ENCODE results near the gene RASL12. TPM values are rescaled to one million over a fixed set of nuclear protein-coding genes. Genes with fewer than 3 reads are reported as not detected.

RASL12 gene
- polyA plus RNA-seq, 3 donors: not detected

DNA sequence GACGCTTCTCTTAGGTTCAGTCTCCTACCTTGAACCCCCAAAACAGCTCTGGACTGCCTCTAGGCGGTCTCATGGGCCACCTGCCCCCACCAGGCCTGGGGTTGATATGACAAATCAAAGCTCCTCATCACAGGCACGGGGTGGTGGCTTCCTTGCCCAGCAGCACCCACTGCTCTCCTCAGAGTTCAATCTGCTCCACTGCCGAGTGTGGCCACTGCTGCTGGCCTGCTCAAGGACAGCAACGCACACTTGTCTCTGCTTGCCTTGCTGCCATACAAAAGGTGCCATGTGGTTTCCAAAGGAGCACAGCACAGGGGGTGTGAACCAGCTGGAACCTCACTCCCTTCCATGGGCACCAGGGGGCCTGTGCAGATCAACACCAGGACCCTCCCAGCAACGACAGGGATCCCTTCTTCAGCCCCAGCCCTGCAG is 18.9 kb upstream of the RASL12 start:
- no peaks in the 10 kb centered on the region for H4K20me1 ChIP-seq (ENCODE audit: insufficient read depth, low read length)
- peaks cover 13 to 40% (median 20%) of the 10 kb centered on the region in 3 donors for H3K27me3 Mint-ChIP-seq (ENCODE audit: low read depth in 3 of 3)
- no peak overlapping the region for H3K4me3 ChIP-seq (replicated peaks in 1 of 3; ENCODE audit: low read depth in 2 of 3, low read length in 3 of 3)
- no peak overlapping the region for H2AFZ ChIP-seq (ENCODE audit: insufficient read depth, low read depth, low read length, poor library complexity, severe bottlenecking)
- H3K27me3 ChIP-seq (ENCODE audit: control insufficient read depth in 2 of 2, insufficient read depth in 2 of 2, low read length in 2 of 2): peaks cover 0 to 12% of the 10 kb centered on the region in 2 donors
- DNase-seq: no peak
- no peak overlapping the region for H3K27ac ChIP-seq (ENCODE audit: low read depth in 1 of 2, low read length in 2 of 2)
- no peaks in the 10 kb centered on the region for H3K4me1 ChIP-seq (ENCODE audit: control insufficient read depth in 1 of 2, insufficient read depth in 2 of 2, low read length in 2 of 2)
- H3K36me3 ChIP-seq (replicated peaks in 1 of 2; ENCODE audit: control insufficient read depth in 1 of 2, insufficient read depth in 2 of 2, low read length in 2 of 2): no peaks in the 10 kb centered on the region
- no peak overlapping the region for H3K4me2 ChIP-seq (replicated peaks; ENCODE audit: extremely low read depth, low read length, poor library complexity, severe bottlenecking)
- peaks cover 8% of the 10 kb centered on the region for H3K4me1 Mint-ChIP-seq
- no peak overlapping the region for H3K9ac ChIP-seq (ENCODE audit: insufficient read depth, low read length, poor library complexity, severe bottlenecking)
- no peaks in the 10 kb centered on the region for H3K9me3 ChIP-seq (replicated peaks in 1 of 2; ENCODE audit: control insufficient read depth in 1 of 2, insufficient read depth in 1 of 2, low read length in 2 of 2)
- no peaks in the 10 kb centered on the region for H3K9me3 Mint-ChIP-seq
- WGBS (ENCODE audit: insufficient coverage): 93% methylated on average over 5 of the region's 6 CpGs
- no peaks in the 10 kb centered on the region for H3K36me3 Mint-ChIP-seq
- H3K79me2 ChIP-seq (ENCODE audit: insufficient read depth, low read length): no peaks in the 10 kb centered on the region
- H3K27ac Mint-ChIP-seq: peak overlapping the region in 1 of 7 donors; percentile 2
- no peak overlapping the region for H3K4me3 Mint-ChIP-seq
- TF ChIP-seq, protein P1, sequence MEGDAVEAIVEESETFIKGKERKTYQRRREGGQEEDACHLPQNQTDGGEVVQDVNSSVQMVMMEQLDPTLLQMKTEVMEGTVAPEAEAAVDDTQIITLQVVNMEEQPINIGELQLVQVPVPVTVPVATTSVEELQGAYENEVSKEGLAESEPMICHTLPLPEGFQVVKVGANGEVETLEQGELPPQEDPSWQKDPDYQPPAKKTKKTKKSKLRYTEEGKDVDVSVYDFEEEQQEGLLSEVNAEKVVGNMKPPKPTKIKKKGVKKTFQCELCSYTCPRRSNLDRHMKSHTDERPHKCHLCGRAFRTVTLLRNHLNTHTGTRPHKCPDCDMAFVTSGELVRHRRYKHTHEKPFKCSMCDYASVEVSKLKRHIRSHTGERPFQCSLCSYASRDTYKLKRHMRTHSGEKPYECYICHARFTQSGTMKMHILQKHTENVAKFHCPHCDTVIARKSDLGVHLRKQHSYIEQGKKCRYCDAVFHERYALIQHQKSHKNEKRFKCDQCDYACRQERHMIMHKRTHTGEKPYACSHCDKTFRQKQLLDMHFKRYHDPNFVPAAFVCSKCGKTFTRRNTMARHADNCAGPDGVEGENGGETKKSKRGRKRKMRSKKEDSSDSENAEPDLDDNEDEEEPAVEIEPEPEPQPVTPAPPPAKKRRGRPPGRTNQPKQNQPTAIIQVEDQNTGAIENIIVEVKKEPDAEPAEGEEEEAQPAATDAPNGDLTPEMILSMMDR (IDR thresholded peaks at IDR 0.05): no peak
- intact Hi-C loops (cut with micrococcal nuclease): loop anchor here in 1 of 2 donors (10.0 kb wide), 1 partner anchor 352 kb away; no protein-coding TSS in a partner anchor

DNA sequence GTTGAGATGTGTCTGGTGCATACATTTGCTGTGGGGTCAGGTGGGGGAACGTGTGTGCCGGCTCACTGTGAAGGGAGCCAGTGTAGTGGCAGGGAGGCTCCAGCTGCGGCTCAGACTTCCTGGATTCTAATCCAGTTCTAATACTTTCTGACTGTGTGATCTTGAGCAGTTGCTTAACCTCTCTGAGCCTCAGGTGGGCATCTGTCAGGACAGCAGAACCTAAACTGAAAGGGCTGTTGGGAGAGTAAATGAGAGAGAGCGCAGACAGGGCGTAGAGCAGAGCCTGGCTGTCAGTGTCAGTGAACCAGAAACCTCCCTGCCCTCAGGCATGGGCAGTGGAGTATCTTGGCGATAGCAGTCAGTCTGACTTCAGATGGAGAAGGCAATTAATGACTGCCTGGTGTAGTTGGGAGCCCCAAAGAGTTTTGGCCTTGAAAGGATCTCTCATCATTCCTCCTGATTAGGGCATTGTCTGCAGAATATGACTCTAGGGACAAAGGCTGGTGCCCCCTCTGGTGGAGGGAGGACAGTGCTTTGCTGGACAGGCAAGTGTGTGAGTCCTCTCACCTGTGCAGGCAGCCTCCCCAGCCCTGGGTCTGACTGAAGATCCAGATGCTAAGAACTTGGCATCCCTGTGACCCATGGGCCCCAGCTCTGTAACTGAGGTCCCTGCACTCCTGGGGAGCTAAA is 18.3 kb upstream of the RASL12 start:
- TF ChIP-seq, protein P1 (IDR thresholded peaks at IDR 0.05): peak; percentile 30
- H2AFZ ChIP-seq (ENCODE audit: insufficient read depth, low read depth, low read length, poor library complexity, severe bottlenecking): no peak overlapping the region
- no peaks in the 10 kb centered on the region for H3K9me3 Mint-ChIP-seq
- H3K79me2 ChIP-seq (ENCODE audit: insufficient read depth, low read length): no peaks in the 10 kb centered on the region
- H3K36me3 ChIP-seq (replicated peaks in 1 of 2; ENCODE audit: control insufficient read depth in 1 of 2, insufficient read depth in 2 of 2, low read length in 2 of 2): no peaks in the 10 kb centered on the region
- H3K4me3 Mint-ChIP-seq: no peak overlapping the region
- 94% methylated on average over 5 of the region's 6 CpGs for WGBS (ENCODE audit: insufficient coverage)
- no peak overlapping the region for H3K27ac Mint-ChIP-seq
- no peaks in the 10 kb centered on the region for H4K20me1 ChIP-seq (ENCODE audit: insufficient read depth, low read length)
- H3K27me3 Mint-ChIP-seq (ENCODE audit: low read depth in 3 of 3): peaks cover 15 to 42% (median 21%) of the 10 kb centered on the region in 3 donors
- no peak overlapping the region for H3K27ac ChIP-seq (ENCODE audit: low read depth in 1 of 2, low read length in 2 of 2)
- intact Hi-C loops (cut with micrococcal nuclease): loop anchor here in 1 of 2 donors (10.0 kb wide), 1 partner anchor 351 kb away; no protein-coding TSS in a partner anchor
- no peaks in the 10 kb centered on the region for H3K9me3 ChIP-seq (replicated peaks in 1 of 2; ENCODE audit: control insufficient read depth in 1 of 2, insufficient read depth in 1 of 2, low read length in 2 of 2)
- no peak overlapping the region for H3K4me3 ChIP-seq (replicated peaks in 1 of 3; ENCODE audit: low read depth in 2 of 3, low read length in 3 of 3)
- H3K36me3 Mint-ChIP-seq: no peaks in the 10 kb centered on the region
- no peaks in the 10 kb centered on the region for H3K4me1 ChIP-seq (ENCODE audit: control insufficient read depth in 1 of 2, insufficient read depth in 2 of 2, low read length in 2 of 2)
- H3K4me1 Mint-ChIP-seq: peaks cover 8% of the 10 kb centered on the region
- no peak overlapping the region for H3K9ac ChIP-seq (ENCODE audit: insufficient read depth, low read length, poor library complexity, severe bottlenecking)
- peaks cover 0 to 12% of the 10 kb centered on the region in 2 donors for H3K27me3 ChIP-seq (ENCODE audit: control insufficient read depth in 2 of 2, insufficient read depth in 2 of 2, low read length in 2 of 2)
- H3K4me2 ChIP-seq (replicated peaks; ENCODE audit: extremely low read depth, low read length, poor library complexity, severe bottlenecking): no peak overlapping the region
- DNase-seq: no peak

Measured in CD14-positive monocyte (primary cell).